Peyer's patch (tissue), 4 donors: ENCODE results near the gene AFMID. TPM values are rescaled to one million over a fixed set of nuclear protein-coding genes. Genes with fewer than 3 reads are reported as not detected.

Experiments
- DNase-seq, 3 donors: peaks; one replicate each; pipeline ENCODE4 v3.0.0-alpha.2; 2017 to 2019
- H3K27ac ChIP-seq, 4 donors: fragments of 200-600 bp; sonication (generic); one replicate each; pipeline ENCODE4 v1.5.1; 2016 to 2019
- H3K27me3 ChIP-seq, 2 donors: fragments of 200-600 bp; sonication (generic); one replicate each; pipeline ENCODE4 v1.5.1; 2019
- H3K36me3 ChIP-seq, 3 donors: fragments of 200-600 bp; sonication (generic); one replicate each; pipeline ENCODE4 v1.5.1; 2016 to 2019
- H3K4me1 ChIP-seq, 4 donors: fragments of 200-600 bp; sonication (generic); one replicate each; pipeline ENCODE4 v1.5.1; 2016 to 2019
- H3K4me3 ChIP-seq, 4 donors: fragments of 200-600 bp; sonication (generic); 1 replicate in 3 of 4; 2 replicates in 1 of 4; pipeline ENCODE4 v1.5.1; 2016 to 2019; ENCODE audit warnings: mild to moderate bottlenecking in 1 of 4
- H3K9me3 ChIP-seq, 4 donors: fragments of 200-600 bp; sonication (generic); one replicate each; pipeline ENCODE4 v1.5.1; 2016 to 2019; ENCODE audit warnings: mild to moderate bottlenecking in 1 of 4
- CTCF ChIP-seq, 6 experiments: fragments of 450-650 bp in 4 of 6; fragments of 200-600 bp in 2 of 6; sonication (generic) in 1 of 6; IDR thresholded peaks; one replicate each; pipeline ENCODE4 v1.5.1; 2017 to 2019; ENCODE audit warnings: antibody characterized with exemption in 6 of 6, mild to moderate bottlenecking in 3 of 6, moderate library complexity in 1 of 6
- POLR2A ChIP-seq, 2 donors: fragments of 450-650 bp; IDR thresholded peaks; one replicate each; pipeline ENCODE4 v1.5.1; 2017; ENCODE audit warnings: antibody characterized with exemption in 2 of 2, mild to moderate bottlenecking in 2 of 2, moderate library complexity in 2 of 2
- total RNA-seq, 4 donors: library from RNA; depleted of rRNA; stranded (reverse); fragments of >200 nt; gene quantifications; one replicate each; pipeline ENCODE4 v1.1.0, GENCODE V29; 2016

Gene AFMID
- total RNA-seq, 4 donors from 2014 or later: 28.2 to 98.2 (median 51.7) TPM

- H3K27me3 ChIP-seq: no peaks in the 10 kb centered on the region
- no peaks in the 10 kb centered on the region for H3K9me3 ChIP-seq
- H3K36me3 ChIP-seq: no peaks in the 10 kb centered on the region
- no peak overlapping the region for H3K27ac ChIP-seq
- DNase-seq: no peak
- TF ChIP-seq POLR2A (IDR thresholded peaks at IDR 0.05) (no peak), CTCF (IDR thresholded peaks at IDR 0.05) (no peak)
- no peak overlapping the region for H3K4me3 ChIP-seq
- peaks cover 0 to 12% (median 6%) of the 10 kb centered on the region in 4 donors for H3K4me1 ChIP-seq
These were observed 23.9 kb downstream of the AFMID start for GRCh38 chr17:78211032-78211431.

GRCh38 chr17:78214016-78214705, 27.0 kb downstream of the AFMID start, which contains the start of gene BIRC5:
TSS of gene BIRC5 (plus strand) at chr17:78214253. CDS start at chr17:78214317, 64 bp downstream.
- Histone ChIP-seq H3K4me3 (peak within 1 kb of the TSS; percentile 38 to 78 (median 56)), H3K27me3 (no peaks in the 10 kb centered on the region), H3K9me3 (no peaks in the 10 kb centered on the region), H3K36me3 (no peaks in the 10 kb centered on the region), H3K27ac (peak within 1 kb of the TSS in 2 of 4 donors; percentile 1 to 49), H3K4me1 (peaks cover 0 to 12% (median 6%) of the 10 kb centered on the region in 4 donors)
- DNase-seq: peak; percentile 90 to 95 (median 90)
- TF ChIP-seq CTCF (IDR thresholded peaks at IDR 0.05): no peak

GRCh38 chr17:78214706-78215061, 27.5 kb downstream of the AFMID start:
- H3K27ac ChIP-seq: peak overlapping the region in 2 of 4 donors; percentile 1 to 49
- H3K4me1 ChIP-seq: peaks cover 0 to 12% (median 6%) of the 10 kb centered on the region in 4 donors
- H3K27me3 ChIP-seq: no peaks in the 10 kb centered on the region
- DNase-seq: no peak
- no peaks in the 10 kb centered on the region for H3K9me3 ChIP-seq
- peak overlapping the region; percentile 38 to 78 (median 56) for H3K4me3 ChIP-seq
- H3K36me3 ChIP-seq: no peaks in the 10 kb centered on the region
- TF ChIP-seq POLR2A (IDR thresholded peaks at IDR 0.05) (no peak), CTCF (IDR thresholded peaks at IDR 0.05) (no peak)

- H3K27me3 ChIP-seq: no peaks in the 10 kb centered on the region
- H3K27ac ChIP-seq: no peak overlapping the region
- no peak overlapping the region for H3K4me3 ChIP-seq
- peaks cover 0 to 3% (median under 1%) of the 10 kb centered on the region in 4 donors for H3K4me1 ChIP-seq
- H3K9me3 ChIP-seq: no peaks in the 10 kb centered on the region
- no peak for DNase-seq
- H3K36me3 ChIP-seq: no peaks in the 10 kb centered on the region
- TF ChIP-seq CTCF (IDR thresholded peaks at IDR 0.05) (no peak), POLR2A (IDR thresholded peaks at IDR 0.05) (no peak)
These were observed 32.4 kb downstream of the AFMID start for GRCh38 chr17:78219396-78220150.

GRCh38 chr17:78223061-78223460, 35.9 kb downstream of the AFMID start:
- no peak for TF ChIP-seq POLR2A (IDR thresholded peaks at IDR 0.05)
- TF ChIP-seq CTCF (IDR thresholded peaks at IDR 0.05): no peak
- Histone ChIP-seq H3K27ac (no peak overlapping the region), H3K27me3 (no peaks in the 10 kb centered on the region)

More at GRCh38 chr17:78223061-78223460, 35.9 kb downstream of the AFMID start:
- no peak for DNase-seq
- Histone ChIP-seq H3K4me3 (no peak overlapping the region), H3K4me1 (no peaks in the 10 kb centered on the region), H3K9me3 (no peaks in the 10 kb centered on the region), H3K36me3 (no peaks in the 10 kb centered on the region)
